Measurements from ENCODE around the gene ENKD1.
A peak's percentile ranks its signal among the peaks of the same experiment; 100 is the strongest.
"Not testable (repeated sequence)": the region's sequence is repeated elsewhere in the genome, so short reads cannot be mapped to it uniquely, and the experiment has no call there.

ENKD1 gene

GRCh38 chr16:67666559-67667452, at the start of gene ENKD1, which contains the start of gene C16orf86:
Gene ENKD1 (minus strand): TSS chr16:67666750. CDS start chr16:67666442, 308 bp downstream.
Gene C16orf86 (plus strand): TSS chr16:67666814. CDS start chr16:67666971, 157 bp downstream.
- DNase-seq, result peak; percentile 87

GRCh38 chr16:67716097-67716496, 49.5 kb upstream of the ENKD1 start:
- no peak for DNase-seq

GRCh38 chr16:67714522-67714921, 48.0 kb upstream of the ENKD1 start:
- no peak for DNase-seq

GRCh38 chr16:67713647-67714273, 47.2 kb upstream of the ENKD1 start:
- no peak for DNase-seq

- DNase-seq, result no peak
These were observed 44.1 kb upstream of the ENKD1 start for GRCh38 chr16:67710607-67711006.

GRCh38 chr16:67709050-67709449, 42.5 kb upstream of the ENKD1 start:
- no peak for DNase-seq

- no peak for DNase-seq
These were observed 41.8 kb upstream of the ENKD1 start for GRCh38 chr16:67708368-67708771.

GRCh38 chr16:67707790-67708189, 41.2 kb upstream of the ENKD1 start:
- DNase-seq, result no peak

- no peak for DNase-seq
These were observed 40.7 kb upstream of the ENKD1 start for GRCh38 chr16:67707210-67707609.

- DNase-seq, result no peak
These were observed 37.6 kb upstream of the ENKD1 start for GRCh38 chr16:67704110-67704509.

GRCh38 chr16:67703626-67704025, 37.1 kb upstream of the ENKD1 start:
- DNase-seq, result peak; percentile 12

- DNase-seq, result no peak
These were observed 35.6 kb upstream of the ENKD1 start for GRCh38 chr16:67702130-67702529.

- no peak for DNase-seq
These were observed 34.9 kb upstream of the ENKD1 start for GRCh38 chr16:67701420-67701819.

GRCh38 chr16:67699265-67699664, 32.7 kb upstream of the ENKD1 start:
- no peak for DNase-seq

- DNase-seq, result no peak
These were observed 31.1 kb upstream of the ENKD1 start for GRCh38 chr16:67697422-67698185.

GRCh38 chr16:67694611-67695010, 28.1 kb upstream of the ENKD1 start:
- DNase-seq, result no peak

- not testable (repeated sequence) for DNase-seq
These were observed 27.2 kb upstream of the ENKD1 start for GRCh38 chr16:67693517-67694285.

GRCh38 chr16:67685388-67686112, 19.0 kb upstream of the ENKD1 start:
- no peak for DNase-seq

GRCh38 chr16:67683767-67684166, 17.2 kb upstream of the ENKD1 start:
- DNase-seq, result no peak

GRCh38 chr16:67679935-67680897, 13.7 kb upstream of the ENKD1 start:
- no peak for DNase-seq

Measured in CD4-positive, alpha-beta T cell treated with Interleukin-12 subunit alpha and Interleukin-12 subunit beta, for 1 hour (primary cell).